Fibroblast of gingiva (primary cell): ENCODE results near the gene TRPM4.
"Not testable (repeated sequence)": the region's sequence is repeated elsewhere in the genome, so short reads cannot be mapped to it uniquely, and the experiment has no call there.

Experiments
- DNase-seq: peaks from one replicate; pipeline ENCODE4 v3.0.0-alpha.2; 2011; ENCODE audit warnings: low read depth

The TRPM4 gene

GRCh38 chr19:49157445-49158224 is at the start of gene TRPM4:
Gene TRPM4, plus strand, starts transcription at chr19:49157792. Its CDS starts 75 bp downstream, at chr19:49157867.
- DNase-seq = peak; percentile 68

- no peak for DNase-seq
These were observed 48.5 kb upstream of the TRPM4 start for GRCh38 chr19:49109051-49109450.

- no peak for DNase-seq
These were observed 47.9 kb upstream of the TRPM4 start for GRCh38 chr19:49109569-49110233.

- no peak for DNase-seq
These were observed 47.0 kb upstream of the TRPM4 start for GRCh38 chr19:49110567-49110966.

GRCh38 chr19:49111218-49111998 is 46.2 kb upstream of the TRPM4 start:
- no peak for DNase-seq

- peak; percentile 52 for DNase-seq
These were observed 43.6 kb upstream of the TRPM4 start, which contains the start of gene LIN7B for GRCh38 chr19:49113762-49114629. Gene LIN7B, plus strand, starts transcription at chr19:49114370. Its CDS starts 35 bp downstream, at chr19:49114405.

GRCh38 chr19:49114630-49115363 is 42.8 kb upstream of the TRPM4 start:
- peak; percentile 51 for DNase-seq

GRCh38 chr19:49116544-49116943 is 41.0 kb upstream of the TRPM4 start:
- DNase-seq = no peak

GRCh38 chr19:49117677-49118564 is 39.7 kb upstream of the TRPM4 start:
- DNase-seq = no peak

GRCh38 chr19:49118565-49119410 is 38.8 kb upstream of the TRPM4 start, which contains the start of gene C19orf73:
Gene C19orf73, minus strand, starts transcription at chr19:49119143. Its CDS starts 121 bp downstream, at chr19:49119022.
- DNase-seq = peak; percentile 92

GRCh38 chr19:49119411-49120324 is 37.9 kb upstream of the TRPM4 start, which contains the start of gene PPFIA3:
Gene PPFIA3, plus strand, starts transcription at chr19:49119544. Its CDS starts 8,330 bp downstream, at chr19:49127874.
- DNase-seq = peak; percentile 47

- DNase-seq = no peak
These were observed 37.3 kb upstream of the TRPM4 start for GRCh38 chr19:49120325-49120683.

- no peak for DNase-seq
These were observed 36.7 kb upstream of the TRPM4 start for GRCh38 chr19:49120868-49121267.

GRCh38 chr19:49121841-49122240 is 35.8 kb upstream of the TRPM4 start:
- not testable (repeated sequence) for DNase-seq

- DNase-seq = not testable (repeated sequence)
These were observed 34.3 kb upstream of the TRPM4 start for GRCh38 chr19:49123285-49123684.

GRCh38 chr19:49125025-49125731 is 32.4 kb upstream of the TRPM4 start:
- no peak for DNase-seq

GRCh38 chr19:49126575-49126974 is 31.0 kb upstream of the TRPM4 start:
- no peak for DNase-seq
